Stimulated activated CD8-positive, alpha-beta memory T cell treated with anti-CD3 and anti-CD28 coated beads, Interleukin-15, amount 100 ng/mL, for 1 hour (primary cell): Measurements from ENCODE around the gene SLC35B3.
"Not testable (repeated sequence)": the region's sequence is repeated elsewhere in the genome, so short reads cannot be mapped to it uniquely, and the experiment has no call there.

Source experiments
- DNase-seq: peaks from one replicate; pipeline ENCODE4 v3.0.0-alpha.2; 2020; ENCODE audit warnings: low read depth

SLC35B3 gene

GRCh38 chr6:8435093-8435844 lies at the start of gene SLC35B3:
SLC35B3 (minus strand) TSS chr6:8435545.
- peak; percentile 91 for DNase-seq

DNA sequence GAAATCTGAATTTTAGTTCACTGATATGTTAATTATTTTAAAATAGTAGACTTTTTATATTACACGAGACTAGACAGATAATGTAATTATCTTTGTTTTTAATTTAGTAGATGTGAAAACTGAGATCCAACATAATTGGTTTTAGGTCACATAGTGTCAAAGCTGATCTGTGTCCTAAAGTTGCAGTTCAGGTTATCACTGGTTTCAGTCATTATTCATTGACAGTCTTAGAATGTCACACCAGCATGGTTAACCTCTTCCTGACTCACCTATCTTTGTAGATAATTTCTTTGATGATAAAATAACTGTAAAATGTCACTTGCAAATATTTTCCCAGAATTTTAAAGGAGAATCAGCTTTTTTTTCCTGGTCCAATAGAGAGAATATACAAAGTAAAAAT lies 48.3 kb upstream of the SLC35B3 start:
- no peak for DNase-seq

DNA sequence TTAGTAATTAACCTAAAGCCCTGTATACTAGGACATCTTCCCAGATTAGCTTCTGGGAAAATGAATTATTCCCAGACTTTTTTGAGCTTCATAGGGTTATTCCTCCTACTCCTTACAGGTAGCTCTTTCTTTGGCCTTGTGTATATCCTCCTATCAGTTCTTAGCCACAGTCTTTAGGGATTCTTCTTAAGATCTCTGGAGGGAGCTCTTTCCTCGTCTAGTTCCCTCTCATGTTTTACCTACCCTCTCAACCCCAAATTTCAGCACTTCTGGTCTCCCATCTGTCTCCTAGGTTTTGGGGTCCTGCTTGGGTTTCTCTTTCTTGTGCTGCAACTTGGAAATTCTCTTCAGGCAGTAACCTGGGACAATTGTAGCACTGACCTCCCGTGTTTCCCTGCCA lies 46.4 kb upstream of the SLC35B3 start:
- DNase-seq: no peak

DNA sequence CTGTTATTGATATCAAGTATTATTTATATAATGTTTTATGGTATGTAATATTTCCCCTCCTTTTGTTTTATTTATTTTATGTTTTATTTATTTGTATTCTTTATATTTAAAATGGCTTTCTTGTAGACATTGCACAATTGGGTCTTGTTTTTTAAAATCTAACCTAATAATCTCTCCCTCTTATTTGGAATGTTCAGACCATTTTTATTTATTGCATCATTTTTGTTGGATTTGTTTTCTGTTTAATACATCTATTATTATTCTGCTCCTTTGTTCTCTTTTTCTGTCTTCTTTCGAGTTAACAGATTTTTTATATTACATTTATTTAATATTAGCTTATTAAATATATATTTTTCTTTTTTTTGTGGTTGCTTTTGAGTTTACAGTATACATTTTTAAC lies 43.1 kb upstream of the SLC35B3 start:
- DNase-seq: no peak

- no peak for DNase-seq
Observed at GRCh38 chr6:8476656-8477055, 41.3 kb upstream of the SLC35B3 start.

GRCh38 chr6:8468552-8469356 lies 33.4 kb upstream of the SLC35B3 start:
- no peak for DNase-seq

DNA sequence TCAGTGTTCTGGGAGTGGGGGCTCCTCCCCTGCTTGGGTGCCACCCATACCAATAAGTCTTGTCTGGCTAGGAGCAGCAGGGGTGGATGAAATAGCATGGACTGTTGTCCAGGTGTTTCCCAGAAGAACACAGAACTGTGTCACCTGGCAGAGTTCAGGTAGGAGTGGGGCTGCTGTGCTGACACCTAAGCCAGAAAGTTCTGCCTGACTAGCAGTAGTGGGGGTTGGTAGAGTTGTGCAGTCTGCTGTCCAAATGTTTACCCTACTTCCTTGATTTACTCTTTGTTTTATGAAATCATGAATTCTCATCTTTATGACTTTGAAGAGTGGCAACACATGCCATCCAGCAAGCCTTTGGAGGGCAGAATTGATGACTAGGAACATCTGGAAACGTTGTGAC lies 27.3 kb upstream of the SLC35B3 start:
- no peak for DNase-seq

- no peak for DNase-seq
Observed at GRCh38 chr6:8462169-8462568, 26.8 kb upstream of the SLC35B3 start.

- no peak for DNase-seq
Observed at GRCh38 chr6:8446391-8446790, 11.0 kb upstream of the SLC35B3 start.

GRCh38 chr6:8445930-8446329 lies 10.6 kb upstream of the SLC35B3 start:
- not testable (repeated sequence) for DNase-seq

DNA sequence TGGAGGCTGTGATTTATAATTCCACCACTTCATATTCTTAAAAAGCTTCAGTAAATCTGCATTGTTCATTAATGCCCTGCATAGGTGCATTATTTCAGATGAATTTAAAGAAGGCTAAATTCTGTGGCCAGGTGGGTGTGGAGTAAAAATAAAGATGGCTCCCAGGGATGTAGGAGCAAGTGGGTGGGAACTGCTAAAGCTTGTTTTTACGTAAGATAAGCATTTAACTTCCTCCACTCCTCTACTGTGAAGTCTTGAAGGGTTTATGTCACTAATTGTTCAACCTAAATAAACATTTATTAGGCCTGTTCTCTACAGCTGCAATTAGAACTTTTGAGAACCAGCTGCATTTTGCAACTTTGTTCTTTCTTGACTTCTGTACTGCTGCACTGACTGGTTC lies 6.8 kb upstream of the SLC35B3 start:
- no peak for DNase-seq

DNA sequence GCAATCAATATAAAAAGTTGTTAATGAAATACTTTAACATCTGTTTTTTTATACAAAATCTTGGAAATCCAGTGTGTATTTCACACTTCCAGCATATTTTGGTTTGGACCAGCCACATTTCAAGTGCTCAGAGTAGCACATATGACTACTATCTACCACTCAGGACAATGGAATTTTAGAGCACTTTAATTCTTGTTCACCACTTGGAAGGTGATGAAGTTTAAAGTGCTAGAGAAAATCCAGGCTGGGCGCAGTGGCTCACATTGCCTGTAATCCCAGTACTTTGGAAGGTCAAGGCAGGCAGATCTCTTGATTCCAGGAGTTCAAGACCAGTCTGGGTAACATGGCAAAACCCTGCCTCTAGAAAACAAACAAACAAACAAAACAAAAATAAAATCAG lies 6.1 kb upstream of the SLC35B3 start:
- no peak for DNase-seq

DNA sequence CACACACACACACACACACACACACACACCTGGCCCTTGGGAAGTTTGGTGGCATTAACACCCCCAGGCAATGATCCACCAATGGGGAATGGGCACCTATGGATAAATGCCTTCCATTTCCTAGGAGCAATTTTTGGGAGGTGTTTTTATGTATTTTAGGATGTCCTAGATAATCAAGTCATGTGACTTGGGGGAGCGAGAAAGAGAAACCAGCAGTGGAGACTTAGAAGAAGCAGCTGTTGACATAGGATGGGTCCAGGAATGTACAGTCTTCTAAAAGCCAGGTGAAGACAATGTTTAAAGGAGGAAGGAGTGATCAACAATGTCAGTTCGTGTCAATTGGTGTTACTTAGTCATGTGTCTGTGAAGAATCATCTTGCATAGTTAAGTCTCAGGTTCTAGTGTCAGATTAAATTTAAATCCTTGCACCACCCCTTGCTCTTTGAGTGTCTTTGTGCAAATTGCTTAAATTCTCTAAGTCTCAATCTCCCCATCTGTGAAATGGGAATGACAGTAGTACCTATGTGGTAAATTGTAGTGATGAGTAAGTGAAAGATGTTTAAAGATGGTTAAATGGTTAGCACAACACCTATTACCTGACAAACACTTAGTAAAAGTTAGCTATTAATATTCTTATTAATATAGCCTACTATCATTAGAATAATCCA lies 4.4 kb upstream of the SLC35B3 start:
- no peak for DNase-seq

DNA sequence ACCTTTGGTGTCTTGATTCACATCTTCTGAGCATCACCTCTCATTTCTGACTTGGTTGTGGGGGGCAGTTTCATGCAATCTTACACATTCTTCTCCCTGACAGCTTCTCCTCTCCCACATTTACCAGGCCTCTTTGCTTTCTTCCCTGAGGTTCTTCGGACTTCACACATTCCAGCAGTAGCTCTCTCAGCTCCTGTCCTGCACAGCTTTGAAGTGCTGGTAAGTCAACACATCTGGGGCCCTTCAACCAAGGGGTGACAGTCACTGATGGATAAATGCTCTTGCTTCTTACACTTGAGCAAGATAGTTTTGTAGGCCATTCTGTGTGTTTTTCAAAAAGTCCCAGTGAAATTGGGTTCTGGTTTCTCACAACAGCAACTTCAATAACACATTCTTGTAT lies 2.5 kb upstream of the SLC35B3 start:
- DNase-seq: no peak

GRCh38 chr6:8436966-8437365 lies 1.6 kb upstream of the SLC35B3 start:
- no peak for DNase-seq

GRCh38 chr6:8435845-8436168 lies 462 bp upstream of the SLC35B3 start:
- no peak for DNase-seq

GRCh38 chr6:8434727-8435092 lies 635 bp downstream of the SLC35B3 start:
- DNase-seq: no peak

GRCh38 chr6:8432614-8433013 lies 2.7 kb downstream of the SLC35B3 start:
- no peak for DNase-seq

DNA sequence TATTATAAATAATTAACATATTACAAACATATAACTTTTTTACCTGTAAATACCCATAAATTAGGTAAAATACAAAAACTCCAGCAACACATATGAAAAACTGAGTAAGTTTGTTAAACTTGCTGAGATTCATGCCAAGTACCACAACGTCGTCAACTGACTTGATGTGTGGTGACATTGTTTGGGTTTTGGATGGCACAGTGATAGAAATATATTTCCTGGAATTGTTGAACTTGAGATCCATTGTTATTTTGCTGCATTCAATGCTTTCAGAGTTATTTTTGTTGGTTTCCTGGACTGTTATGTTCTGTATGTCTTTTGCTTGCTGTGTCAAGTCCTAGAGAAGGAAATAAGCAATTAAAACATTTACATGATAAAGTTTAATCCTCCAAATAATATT lies 5.5 kb downstream of the SLC35B3 start:
- DNase-seq: no peak

DNA sequence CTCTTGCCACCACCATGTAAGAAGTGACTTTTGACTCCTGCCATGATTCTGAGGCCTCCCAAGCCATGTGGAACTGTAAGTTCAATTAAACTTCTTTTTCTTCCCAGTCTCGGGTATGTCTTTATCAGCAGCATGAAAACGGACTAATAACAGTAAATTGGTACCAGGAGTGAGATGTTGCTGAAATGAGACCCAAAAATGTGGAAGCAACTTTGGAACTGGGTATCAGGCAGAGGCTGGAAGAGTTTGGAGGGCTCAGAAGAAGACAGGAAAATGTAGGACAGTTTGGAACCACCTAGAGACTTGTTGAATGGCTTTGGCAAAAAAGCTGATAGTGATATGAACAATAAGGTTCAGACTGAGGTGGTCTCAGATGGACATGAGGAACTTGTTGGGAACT lies 8.8 kb downstream of the SLC35B3 start:
- not testable (repeated sequence) for DNase-seq

DNA sequence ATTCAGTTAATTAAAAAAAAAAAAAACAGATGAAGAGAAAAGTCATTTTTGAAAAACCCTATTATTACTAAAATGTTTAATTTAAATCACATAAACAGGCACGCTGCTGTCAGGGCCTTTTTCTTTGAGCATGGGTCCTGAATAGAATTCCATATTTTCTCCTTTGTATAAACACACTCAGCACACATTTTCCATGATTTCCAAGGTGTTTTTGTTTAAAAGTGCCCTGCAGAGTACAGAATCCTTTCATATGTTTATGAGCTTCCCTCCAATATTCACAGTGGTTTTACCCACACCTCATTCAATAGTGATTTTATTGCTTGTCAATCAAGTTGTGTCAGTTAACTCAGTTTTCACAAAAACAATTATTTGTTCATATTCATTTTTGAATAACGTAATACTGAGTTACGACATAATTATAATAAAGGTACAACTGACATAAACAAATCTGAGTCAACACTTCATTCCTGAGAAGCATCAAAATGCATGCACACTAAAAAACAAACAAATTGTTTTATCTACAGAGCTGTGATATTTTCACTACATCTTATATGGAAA lies 15.2 kb downstream of the SLC35B3 start:
- no peak for DNase-seq

DNA sequence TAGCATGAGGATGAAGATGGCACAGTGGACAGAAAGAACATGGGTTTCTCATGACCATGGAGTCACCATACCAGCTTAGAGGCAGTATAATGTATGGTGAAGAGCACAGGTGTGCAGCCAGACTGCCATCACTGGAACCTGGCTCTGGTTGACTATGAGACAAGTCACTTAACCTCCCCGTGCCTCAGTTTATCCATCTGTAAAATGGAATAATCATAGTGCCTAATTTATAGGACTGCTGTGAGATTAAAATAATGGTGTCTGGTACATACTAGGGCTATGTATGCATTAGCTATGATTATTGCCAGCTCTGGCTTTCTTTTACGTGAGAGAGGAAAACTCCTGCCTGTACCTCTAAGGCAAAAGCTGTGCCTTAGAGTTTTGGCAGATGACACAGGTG lies 19.4 kb downstream of the SLC35B3 start:
- DNase-seq: no peak

- DNase-seq: no peak
Observed at GRCh38 chr6:8415280-8415679, 20.1 kb downstream of the SLC35B3 start.
